SK-N-SH (cell line): ENCODE data around the gene MGAT5B.

Source experiments
- CHD2 ChIP-seq: fragments of 150-350 bp; IDR thresholded peaks from 2 replicates; pipeline ENCODE4 v1.6.1; 2018; ENCODE audit warnings: low read length; ENCODE audit not compliant: partially characterized antibody
- CTCF ChIP-seq: fragments of 200-600 bp; sonication (generic); IDR thresholded peaks from 2 replicates; pipeline ENCODE4 v1.6.1; 2017; ENCODE audit warnings: antibody characterized with exemption, mild to moderate bottlenecking, moderate library complexity

- TF ChIP-seq CTCF: no peak
- no peak for TF ChIP-seq CHD2
These were observed 1.5 kb downstream of the MGAT5B start for GRCh38 chr17:76869496-76870376.
